HG03025 (cell line): ENCODE measurements around the gene STOM.

Experiments used
- ATAC-seq: cut with Tn5 transposase; IDR thresholded peaks from one replicate; pipeline ENCODE4 v1.9.1; 2021; ENCODE audit warnings: mild to moderate bottlenecking, moderate library complexity; ENCODE audit not compliant: unreplicated experiment, low FRiP score

STOM gene

DNA sequence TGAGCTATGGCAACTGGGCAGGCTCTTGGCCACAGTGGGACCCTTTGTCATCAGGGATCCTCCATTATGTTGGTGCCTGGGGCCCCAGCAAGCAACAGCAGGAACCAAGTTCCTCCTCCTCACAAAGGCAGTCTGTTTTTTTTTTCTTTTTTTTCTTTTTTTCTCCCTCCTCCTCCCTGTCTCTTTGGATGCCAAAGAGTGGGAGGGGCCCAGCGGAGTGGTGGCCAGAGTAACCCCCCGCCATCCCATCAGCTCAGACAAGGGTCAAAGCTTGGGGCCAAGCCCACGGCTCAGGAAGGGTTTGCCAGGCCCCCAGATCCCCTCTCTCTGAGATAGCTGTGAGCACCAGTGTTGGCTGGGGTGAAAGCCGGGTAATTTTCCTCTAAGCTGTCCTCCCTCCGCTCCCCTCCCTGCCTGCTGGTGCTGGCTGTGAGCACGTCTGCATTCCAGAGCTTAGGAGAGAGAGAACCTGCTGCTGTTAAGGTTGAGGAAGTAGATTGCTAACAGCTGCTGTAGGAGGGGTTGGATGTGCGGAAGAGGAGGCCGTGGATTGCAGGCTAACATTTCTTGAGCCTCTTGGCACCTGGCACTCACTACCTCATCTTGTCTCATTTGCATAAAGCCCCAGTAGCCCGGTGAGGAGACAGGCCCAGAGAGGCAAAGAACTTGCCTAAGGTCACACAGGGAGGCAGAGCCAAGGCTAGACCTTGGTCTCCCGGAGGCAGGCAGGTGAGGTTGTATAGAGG lies 80.9 kb downstream of the STOM start:
- ATAC-seq = no peak
